PFSK-1 (cell line): ENCODE measurements around the gene ATRNL1.

ENCODE experiments used
- FOXP2 ChIP-seq: optimal IDR thresholded peaks from 2 replicates; pipeline ENCODE3; 2011; ENCODE audit warnings: borderline replicate concordance, control low read depth, inconsistent platforms; ENCODE audit not compliant: insufficient read depth; ENCODE audit errors: extremely low read length, extremely low read depth
- POLR2AphosphoS5 ChIP-seq: IDR thresholded peaks from 2 replicates; pipeline ENCODE4 v1.6.1; 2012; ENCODE audit warnings: low read depth, mild to moderate bottlenecking, control low read depth, low read length, moderate library complexity

DNA sequence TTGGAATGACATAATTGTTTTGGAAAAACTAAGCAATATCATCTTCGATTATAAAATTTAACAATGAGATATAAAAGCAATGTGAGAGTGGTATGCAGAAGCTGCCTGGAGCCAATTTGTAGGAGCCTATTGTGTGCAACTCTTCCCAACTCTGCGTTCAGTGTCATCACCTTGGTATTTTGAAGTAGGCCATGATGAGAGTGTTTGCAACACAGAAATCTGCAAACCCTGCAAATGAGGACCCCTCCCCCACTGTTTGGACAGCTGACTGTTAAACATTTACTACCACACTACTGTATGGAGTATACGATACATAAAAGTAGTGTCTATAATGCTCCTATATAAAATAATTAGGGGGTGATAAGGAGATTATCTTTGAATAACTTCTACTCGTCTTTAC is 531.3 kb downstream of the ATRNL1 start:
- TF ChIP-seq POLR2AphosphoS5 (no peak), FOXP2 (no peak)
